HCT116 (cell line): ENCODE results near the gene NIF3L1. TPM values are rescaled to one million over a fixed set of nuclear protein-coding genes. Genes with fewer than 3 reads are reported as not detected.
A peak's percentile ranks its signal among the peaks of the same experiment; 100 is the strongest.

Experiments used
- ATAC-seq: fragments of 200-7000 bp; cut with Tn5 transposase; 2 replicates; pipeline ENCODE4 v1.9.1; 2020; ENCODE audit warnings: mild to moderate bottlenecking, moderate library complexity
- BruUV-seq: library from RNA; stranded (reverse); fragments of 400-500 nt; replicated peaks from 2 replicates; lab custom pipeline; 2021; lab: Mats Ljungman, UMichigan
- CTCF ChIA-PET: fragments of 300-600 bp; sonication (Branson Sonifier 250); formaldehyde crosslinking; loops from one replicate; lab custom pipeline; 2021; ENCODE audit warnings: antibody characterized with exemption; lab: Charles Lee
- POLR2A ChIA-PET: fragments of 300-600, 350-600 bp; sonication (Branson Sonifier 250); formaldehyde crosslinking; loops from one replicate; lab custom pipeline; 2021; ENCODE audit warnings: antibody characterized with exemption; lab: Charles Lee
- RAD21 ChIA-PET, 2 experiments: fragments of 300-600 bp; sonication (Branson Sonifier 250); formaldehyde crosslinking; loops; one replicate each; lab custom pipeline; 2023; ENCODE audit warnings: low total read pairs in 2 of 2; ENCODE audit not compliant: uncharacterized antibody in 2 of 2, unreplicated experiment in 2 of 2, low non-redundant PET in 1 of 2; lab: Charles Lee
- DNase-seq: peaks from one replicate; pipeline ENCODE4 v3.0.0-alpha.2; 2010; ENCODE audit warnings: low read depth, low spot score
- H2AFZ ChIP-seq: fragments of 200-600 bp; shearing (Covaris generic), sonication (generic); 2 replicates; pipeline ENCODE4 v1.6.1; 2017; ENCODE audit warnings: low read depth, mixed run types, mixed read lengths, antibody characterized with exemption, low read length; ENCODE audit not compliant: poor library complexity, severe bottlenecking
- H3K27ac ChIP-seq: 2 replicates; pipeline ENCODE4 v1.5.1; 2012; ENCODE audit warnings: low read depth, low read length
- H3K27me3 ChIP-seq: fragments of 200-600 bp; sonication (generic); 2 replicates; pipeline ENCODE4 v1.6.1; 2016; ENCODE audit warnings: mixed run types, low read length, mixed read lengths; ENCODE audit not compliant: insufficient read depth
- H3K36me3 ChIP-seq, 2 experiments: fragments of 200-500 bp in 1 of 2; fragments of 200-600 bp in 1 of 2; sonication (Bioruptor generic) in 1 of 2; sonication (generic) in 1 of 2; 2 replicates each; pipeline versions ENCODE4 v1.5.1 to v1.6.1; 2014 to 2016; ENCODE audit warnings: low read length in 2 of 2, inconsistent platforms in 1 of 2, mixed read lengths in 1 of 2, mixed run types in 1 of 2; ENCODE audit not compliant: insufficient read depth in 2 of 2, control insufficient read depth in 1 of 2
- H3K4me1 ChIP-seq, 2 experiments: fragments of 200-600 bp in 1 of 2; sonication (generic) in 1 of 2; 2 replicates each; pipeline versions ENCODE4 v1.5.1 to v1.6.1; 2012 to 2017; ENCODE audit warnings: low read length in 2 of 2, inconsistent platforms in 1 of 2, mild to moderate bottlenecking in 1 of 2, mixed read lengths in 1 of 2, mixed run types in 1 of 2, moderate library complexity in 1 of 2; ENCODE audit not compliant: insufficient read depth in 2 of 2, control insufficient read depth in 1 of 2
- H3K4me2 ChIP-seq: fragments of 200-600 bp; sonication (generic); 2 replicates; pipeline ENCODE4 v1.6.1; 2017; ENCODE audit warnings: mixed run types, low read length, mixed read lengths
- H3K4me3 ChIP-seq, 2 experiments: fragments of 200-600 bp in 1 of 2; sonication (generic) in 1 of 2; replicated peaks in 1 of 2; 2 replicates each; pipeline ENCODE4 v1.5.1; 2011 to 2016; ENCODE audit warnings: low read length in 2 of 2, control low read depth in 1 of 2, low read depth in 1 of 2, mild to moderate bottlenecking in 1 of 2, mixed read lengths in 1 of 2, mixed run types in 1 of 2
- H3K79me2 ChIP-seq: fragments of 200-600 bp; sonication (generic); 2 replicates; pipeline ENCODE4 v1.6.1; 2017; ENCODE audit warnings: mild to moderate bottlenecking, mixed run types, low read length, moderate library complexity, mixed read lengths; ENCODE audit not compliant: insufficient read depth
- H3K9ac ChIP-seq: fragments of 200-600 bp; sonication (generic); 2 replicates; pipeline ENCODE4 v1.6.1; 2016; ENCODE audit warnings: low read length, mixed read lengths
- H3K9me2 ChIP-seq: fragments of 200-600 bp; sonication (generic), shearing (Covaris generic); 2 replicates; pipeline ENCODE4 v1.6.1; 2017; ENCODE audit warnings: mixed run types, mild to moderate bottlenecking, moderate library complexity; ENCODE audit not compliant: insufficient read depth
- H3K9me3 ChIP-seq, 2 experiments: fragments of 200-500 bp in 1 of 2; fragments of 200-600 bp in 1 of 2; sonication (Bioruptor generic) in 1 of 2; sonication (generic) in 1 of 2; 2 replicates each; pipeline ENCODE4 v1.6.1; 2014 to 2017; ENCODE audit warnings: low read length in 2 of 2, mixed read lengths in 2 of 2, inconsistent platforms in 1 of 2, low read depth in 1 of 2, mild to moderate bottlenecking in 1 of 2, mixed run types in 1 of 2, moderate library complexity in 1 of 2; ENCODE audit not compliant: control insufficient read depth in 1 of 2, insufficient read depth in 1 of 2
- H4K20me1 ChIP-seq: fragments of 200-600 bp; sonication (generic), shearing (Covaris generic); 2 replicates; pipeline ENCODE4 v1.6.1; 2017; ENCODE audit warnings: mixed run types, mild to moderate bottlenecking, moderate library complexity; ENCODE audit not compliant: insufficient read depth
- ATF3 ChIP-seq: IDR thresholded peaks from 2 replicates; pipeline ENCODE4 v1.6.1; 2012
- CBX3 ChIP-seq: IDR thresholded peaks from 2 replicates; pipeline ENCODE4 v1.6.1; 2012; ENCODE audit warnings: low read depth
- CEBPB ChIP-seq: IDR thresholded peaks from 2 replicates; pipeline ENCODE4 v1.6.1; 2012; ENCODE audit warnings: low read depth
- CTCF ChIP-seq, 3 experiments: fragments of 200-600 bp in 1 of 3; sonication (generic) in 1 of 3; IDR thresholded peaks in 2 of 3; conservative IDR thresholded peaks in 1 of 3; 2 replicates each; pipeline ENCODE4 v1.5.1; 2012 to 2017; ENCODE audit warnings: low read depth in 2 of 3, low read length in 2 of 3, antibody characterized with exemption in 1 of 3, borderline replicate concordance in 1 of 3, control low read depth in 1 of 3, mild to moderate bottlenecking in 1 of 3, mixed read lengths in 1 of 3, mixed run types in 1 of 3, moderate library complexity in 1 of 3; ENCODE audit not compliant: insufficient read depth in 1 of 3
- EGR1 ChIP-seq: IDR thresholded peaks from 2 replicates; pipeline ENCODE4 v1.6.1; 2012; ENCODE audit warnings: low read depth
- EZH2 ChIP-seq: fragments of 200-600 bp; sonication (generic); IDR thresholded peaks from 2 replicates; pipeline ENCODE4 v1.6.1; 2017; ENCODE audit warnings: antibody characterized with exemption, mixed run types
- EZH2phosphoT487 ChIP-seq: fragments of 200-600 bp; IDR thresholded peaks from 2 replicates; pipeline ENCODE4 v1.6.1; 2018; ENCODE audit warnings: antibody characterized with exemption, borderline replicate concordance
- FOSL1 ChIP-seq: IDR thresholded peaks from 2 replicates; pipeline ENCODE4 v1.6.1; 2012; ENCODE audit warnings: low read depth
- JUND ChIP-seq: IDR thresholded peaks from 2 replicates; pipeline ENCODE4 v1.6.1; 2012
- MAX ChIP-seq: IDR thresholded peaks from 2 replicates; pipeline ENCODE4 v1.6.1; 2012
- POLR2A ChIP-seq: IDR thresholded peaks from 2 replicates; pipeline ENCODE4 v1.7.0; 2011; ENCODE audit warnings: borderline replicate concordance; ENCODE audit not compliant: insufficient read depth, insufficient read length; ENCODE audit errors: extremely low read depth
- REST ChIP-seq: IDR thresholded peaks from 2 replicates; pipeline ENCODE4 v1.6.1; 2012; ENCODE audit warnings: low read depth
- SIN3A ChIP-seq: IDR thresholded peaks from 2 replicates; pipeline ENCODE4 v1.6.1; 2012; ENCODE audit warnings: low read depth
- SRF ChIP-seq: IDR thresholded peaks from 2 replicates; pipeline ENCODE4 v1.6.1; 2012; ENCODE audit warnings: low read depth
- YY1 ChIP-seq: IDR thresholded peaks from 2 replicates; pipeline ENCODE4 v1.6.1; 2011; ENCODE audit warnings: low read length, low read depth, moderate library complexity, mild to moderate bottlenecking; ENCODE audit not compliant: insufficient replicate concordance; ENCODE audit errors: extremely low read depth
- ZBTB33 ChIP-seq: IDR thresholded peaks from 2 replicates; pipeline ENCODE4 v1.6.1; 2011; ENCODE audit warnings: mild to moderate bottlenecking, low read length, moderate library complexity; ENCODE audit not compliant: insufficient replicate concordance; ENCODE audit errors: extremely low read depth
- ZFX ChIP-seq: fragments of 450-650 bp; IDR thresholded peaks from 2 replicates; pipeline ENCODE4 v1.6.1; 2017
- ZNF274 ChIP-seq: fragments of 200-500 bp; sonication (Bioruptor generic); IDR thresholded peaks from 2 replicates; pipeline ENCODE4 v1.6.1; 2014; ENCODE audit warnings: mild to moderate bottlenecking, low read depth, low read length, inconsistent platforms
- intact Hi-C: fragments of 100-400 bp; cut with micrococcal nuclease; formaldehyde crosslinking; loops from 2 replicates; pipeline ENCODE4 v1.10.0; 2022
- total RNA-seq: library from RNA; stranded (reverse); gene quantifications from one replicate; pipeline ENCODE4 v1.2.1, GENCODE V29; 2021; ENCODE audit not compliant: unreplicated experiment

The NIF3L1 gene
- total RNA-seq, 1 experiment from 2014 or later = 44.7 TPM

GRCh38 chr2:200862532-200863000 is 26.6 kb upstream of the NIF3L1 start:
- ChIA-PET RAD21 (no interaction called here), CTCF (no interaction called here), POLR2A (no interaction called here)
- BruUV-seq = TSS peak; percentile 48
- no peak for DNase-seq
- Histone ChIP-seq H3K27me3 (no peaks in the 10 kb centered on the region), H3K4me2 (peak overlapping the region; percentile 78), H3K9me3 (no peaks in the 10 kb centered on the region), H3K79me2 (peaks cover 69% of the 10 kb centered on the region), H3K4me1 (peaks cover 6 to 23% of the 10 kb centered on the region in 2 experiments; a peak in 3 of 4 replicates), H3K27ac (peak overlapping the region; percentile 27), H3K9me2 (no peaks in the 10 kb centered on the region), H3K4me3 (peak overlapping the region; percentile 90 to 96), H3K9ac (peak overlapping the region; percentile 94), H3K36me3 (peaks cover 32 to 43% of the 10 kb centered on the region in 2 experiments), H2AFZ (no peak overlapping the region), H4K20me1 (0 out of 2 replicates have a peak, but pooled peaks cover 3% of the 10 kb centered on the region)
- no peak for TF ChIP-seq EZH2phosphoT487
- TF ChIP-seq EGR1 = no peak
- no peak for TF ChIP-seq POLR2A
- no peak for TF ChIP-seq CBX3
- no peak for TF ChIP-seq SIN3A
- TF ChIP-seq ZBTB33 = no peak
- no peak for TF ChIP-seq ZFX
- no peak for TF ChIP-seq YY1
- TF ChIP-seq MAX = no peak
- no peak for TF ChIP-seq JUND
- no peak for TF ChIP-seq SRF
- TF ChIP-seq CTCF (IDR thresholded peaks at IDR 0.05 in 2 of 3, conservative IDR thresholded peaks at IDR 0.05 in 1 of 3; ENCODE audit: borderline replicate concordance in 1 of 3, insufficient read depth in 1 of 3, low read depth in 2 of 3, low read length in 2 of 3) = no peak
- no peak for TF ChIP-seq ZNF274
- TF ChIP-seq FOSL1 = no peak
- no peak for TF ChIP-seq ATF3
- no peak for TF ChIP-seq EZH2
- TF ChIP-seq CEBPB = no peak
- TF ChIP-seq REST = no peak
- intact Hi-C loops = loop anchor here (5.0 kb wide), 1 partner anchor 50 kb away; the partner anchor contains the start of gene BZW1
- ATAC-seq = no peak
